NCI-H2029 (cell line): ENCODE data around the gene TMEM43.

ENCODE experiments used
- DNase-seq: peaks from one replicate; lab custom pipeline; 2025; lab: John Stamatoyannopoulos, UW

The TMEM43 gene

GRCh38 chr3:14178247-14179113, 53.6 kb downstream of the TMEM43 start, which contains the start of the genes LSM3 and XPC:
TSS of gene LSM3 (plus strand) at chr3:14178817. CDS start at chr3:14178861, 44 bp downstream.
TSS of gene XPC (minus strand) at chr3:14178601. CDS start at chr3:14178568, 33 bp downstream.
- peak; percentile 99 for DNase-seq

- no peak for DNase-seq
Measured at GRCh38 chr3:14179114-14179465, 54.2 kb downstream of the TMEM43 start.

GRCh38 chr3:14179795-14180194, 54.9 kb downstream of the TMEM43 start:
- DNase-seq: no peak

- DNase-seq: no peak
Measured at GRCh38 chr3:14181253-14181652, 56.4 kb downstream of the TMEM43 start.

- DNase-seq: no peak
Measured at GRCh38 chr3:14183015-14183577, 58.2 kb downstream of the TMEM43 start.

GRCh38 chr3:14186854-14187458, 62.1 kb downstream of the TMEM43 start:
- DNase-seq: no peak

- no peak for DNase-seq
Measured at GRCh38 chr3:14188041-14188754, 63.3 kb downstream of the TMEM43 start.
